Measurements from ENCODE around the gene CARMIL1. TPM values are rescaled to one million over a fixed set of nuclear protein-coding genes. Genes with fewer than 3 reads are reported as not detected.

CARMIL1 gene
- total RNA-seq, 1 donor from 2014 or later: 15.7 TPM

GRCh38 chr6:25524542-25524941, 245.4 kb downstream of the CARMIL1 start:
- Mint-ChIP-seq H3K27me3 (ENCODE audit: low read depth) (no peaks in the 10 kb centered on the region), H3K27ac (peak overlapping the region; percentile 55), H3K9me3 (peaks cover 4% of the 10 kb centered on the region), H3K36me3 (peaks cover 14% of the 10 kb centered on the region), H3K4me3 (no peak overlapping the region), H3K4me1 (peaks cover 21% of the 10 kb centered on the region)
- TF ChIP-seq CTCF (IDR thresholded peaks at IDR 0.05; ENCODE audit: unreplicated experiment): no peak
- no peak for DNase-seq (ENCODE audit: low spot score in 2 of 2, unreplicated experiment in 2 of 2)

GRCh38 chr6:25525078-25525477, 245.9 kb downstream of the CARMIL1 start:
- no peaks in the 10 kb centered on the region for H3K27me3 Mint-ChIP-seq (ENCODE audit: low read depth)

GRCh38 chr6:25534942-25535631, 255.9 kb downstream of the CARMIL1 start:
- Mint-ChIP-seq H3K4me1 (peaks cover 8% of the 10 kb centered on the region), H3K27me3 (ENCODE audit: low read depth) (no peaks in the 10 kb centered on the region), H3K27ac (no peak overlapping the region), H3K9me3 (no peaks in the 10 kb centered on the region), H3K36me3 (peaks cover 6% of the 10 kb centered on the region), H3K4me3 (no peak overlapping the region)
- no peak for TF ChIP-seq CTCF (IDR thresholded peaks at IDR 0.05; ENCODE audit: unreplicated experiment)
- DNase-seq (ENCODE audit: low spot score in 2 of 2, unreplicated experiment in 2 of 2): no peak

More at GRCh38 chr6:25525078-25525477, 245.9 kb downstream of the CARMIL1 start:
- peaks cover 14% of the 10 kb centered on the region for H3K36me3 Mint-ChIP-seq
- no peak overlapping the region for H3K4me3 Mint-ChIP-seq
- peaks cover 4% of the 10 kb centered on the region for H3K9me3 Mint-ChIP-seq
- H3K4me1 Mint-ChIP-seq: peaks cover 21% of the 10 kb centered on the region
- H3K27ac Mint-ChIP-seq: peak overlapping the region; percentile 55
- DNase-seq (ENCODE audit: low spot score in 2 of 2, unreplicated experiment in 2 of 2): no peak
- TF ChIP-seq CTCF (IDR thresholded peaks at IDR 0.05; ENCODE audit: unreplicated experiment): no peak

- H3K9me3 Mint-ChIP-seq: no peaks in the 10 kb centered on the region
- H3K4me1 Mint-ChIP-seq: peaks cover 14% of the 10 kb centered on the region
- peaks cover 8% of the 10 kb centered on the region for H3K36me3 Mint-ChIP-seq
- no peak for DNase-seq (ENCODE audit: low spot score in 2 of 2, unreplicated experiment in 2 of 2)
- no peaks in the 10 kb centered on the region for H3K27me3 Mint-ChIP-seq (ENCODE audit: low read depth)
- TF ChIP-seq CTCF (IDR thresholded peaks at IDR 0.05; ENCODE audit: unreplicated experiment): no peak
- H3K27ac Mint-ChIP-seq: no peak overlapping the region
- H3K4me3 Mint-ChIP-seq: no peak overlapping the region
Observed at GRCh38 chr6:25535632-25536225, 256.6 kb downstream of the CARMIL1 start.

- H3K36me3 Mint-ChIP-seq: peaks cover 8% of the 10 kb centered on the region
- H3K27me3 Mint-ChIP-seq (ENCODE audit: low read depth): no peaks in the 10 kb centered on the region
Observed at GRCh38 chr6:25536781-25537180, 257.6 kb downstream of the CARMIL1 start.

More at GRCh38 chr6:25536781-25537180, 257.6 kb downstream of the CARMIL1 start:
- no peak for TF ChIP-seq CTCF (IDR thresholded peaks at IDR 0.05; ENCODE audit: unreplicated experiment)
- no peak overlapping the region for H3K4me3 Mint-ChIP-seq
- H3K9me3 Mint-ChIP-seq: peaks cover under 1% of the 10 kb centered on the region
- no peak for DNase-seq (ENCODE audit: low spot score in 2 of 2, unreplicated experiment in 2 of 2)
- no peak overlapping the region for H3K27ac Mint-ChIP-seq
- H3K4me1 Mint-ChIP-seq: peaks cover 14% of the 10 kb centered on the region

Data from mesothelial cell of epicardium (in vitro differentiated cells).